RPMI7951 (cell line): Measurements from ENCODE around the gene TEX35. TPM values are rescaled to one million over a fixed set of nuclear protein-coding genes. Genes with fewer than 3 reads are reported as not detected.

ENCODE experiments used
- DNase-seq: peaks from one replicate; pipeline ENCODE4 v3.0.0-alpha.2; 2012; ENCODE audit warnings: low read depth
- total RNA-seq: library from RNA; depleted of rRNA; stranded (reverse); fragments of >200 nt; shearing (Covaris generic); gene quantifications from 2 replicates; pipeline ENCODE4 v1.2.3, GENCODE V29; 2014; rRNA removed

Gene TEX35
- not detected in 2 replicates for total RNA-seq

- no peak for DNase-seq
Observed at GRCh38 chr1:178512566-178513277, at the start of gene TEX35. Gene TEX35, plus strand, starts transcription at chr1:178513109. Its CDS starts 80 bp downstream, at chr1:178513189.

- DNase-seq, result no peak
Observed at GRCh38 chr1:178464141-178464540, 48.8 kb upstream of the TEX35 start.

- no peak for DNase-seq
Observed at GRCh38 chr1:178464566-178464965, 48.3 kb upstream of the TEX35 start.

- peak; percentile 36 for DNase-seq
Observed at GRCh38 chr1:178465011-178465410, 47.9 kb upstream of the TEX35 start.

- DNase-seq, result no peak
Observed at GRCh38 chr1:178467837-178468236, 45.1 kb upstream of the TEX35 start.

- no peak for DNase-seq
Observed at GRCh38 chr1:178470411-178470960, 42.4 kb upstream of the TEX35 start.

GRCh38 chr1:178472531-178472930 lies 40.4 kb upstream of the TEX35 start:
- no peak for DNase-seq

GRCh38 chr1:178477373-178477772 lies 35.5 kb upstream of the TEX35 start:
- DNase-seq, result no peak

- DNase-seq, result no peak
Observed at GRCh38 chr1:178477841-178478240, 35.1 kb upstream of the TEX35 start.

- DNase-seq, result no peak
Observed at GRCh38 chr1:178483251-178483957, 29.5 kb upstream of the TEX35 start.

GRCh38 chr1:178484698-178485225 lies 28.1 kb upstream of the TEX35 start:
- DNase-seq, result no peak

- DNase-seq, result no peak
Observed at GRCh38 chr1:178485541-178485981, 27.3 kb upstream of the TEX35 start.

GRCh38 chr1:178486100-178487069 lies 26.5 kb upstream of the TEX35 start:
- DNase-seq, result no peak

GRCh38 chr1:178487070-178487615 lies 25.8 kb upstream of the TEX35 start:
- DNase-seq, result no peak

- DNase-seq, result no peak
Observed at GRCh38 chr1:178488393-178488792, 24.5 kb upstream of the TEX35 start.

GRCh38 chr1:178489399-178489798 lies 23.5 kb upstream of the TEX35 start:
- no peak for DNase-seq

GRCh38 chr1:178490136-178490535 lies 22.8 kb upstream of the TEX35 start:
- DNase-seq, result no peak

- DNase-seq, result no peak
Observed at GRCh38 chr1:178490967-178491366, 21.9 kb upstream of the TEX35 start.

- DNase-seq, result no peak
Observed at GRCh38 chr1:178491721-178492120, 21.2 kb upstream of the TEX35 start.

- no peak for DNase-seq
Observed at GRCh38 chr1:178492341-178492740, 20.6 kb upstream of the TEX35 start.

- DNase-seq, result no peak
Observed at GRCh38 chr1:178493301-178493741, 19.6 kb upstream of the TEX35 start.
